B cell (primary cell): ENCODE results near the gene SHE.

Experiments used
- CTCF ChIP-seq: fragments of 200-600 bp; IDR thresholded peaks from one replicate; pipeline ENCODE4 v1.8.0; 2022; ENCODE audit warnings: antibody characterized with exemption, mild to moderate bottlenecking
- EZH2 ChIP-seq: IDR thresholded peaks from 2 replicates; pipeline ENCODE4 v1.6.1; 2012; ENCODE audit warnings: borderline replicate concordance, low read depth, mild to moderate bottlenecking, moderate library complexity, low read length; ENCODE audit not compliant: insufficient read depth, poor library complexity, severe bottlenecking

- TF ChIP-seq CTCF (no peak), EZH2 (no peak)
Measured at GRCh38 chr1:154524881-154525280, 22.7 kb upstream of the SHE start.
